ENCODE results near the gene PIGQ.

PIGQ gene

GRCh38 chr16:582614-583331 is 13.0 kb downstream of the PIGQ start:
- H3K4me3 Mint-ChIP-seq = no peak overlapping the region
- H3K9me3 Mint-ChIP-seq = no peaks in the 10 kb centered on the region
- no peak overlapping the region for H3K27ac Mint-ChIP-seq
- H3K4me1 Mint-ChIP-seq = peaks cover 17% of the 10 kb centered on the region
- TF ChIP-seq CTCF (IDR thresholded peaks at IDR 0.05) = no peak
- H3K36me3 Mint-ChIP-seq (ENCODE audit: low read depth) = no peaks in the 10 kb centered on the region
- H3K27me3 Mint-ChIP-seq (ENCODE audit: low read depth, poor library complexity) = peaks cover 7% of the 10 kb centered on the region
- DNase-seq = no peak

GRCh38 chr16:583470-583814 is 13.7 kb downstream of the PIGQ start:
- DNase-seq = no peak
- no peaks in the 10 kb centered on the region for H3K9me3 Mint-ChIP-seq
- no peak overlapping the region for H3K27ac Mint-ChIP-seq
- no peak for TF ChIP-seq CTCF (IDR thresholded peaks at IDR 0.05)
- no peak overlapping the region for H3K4me3 Mint-ChIP-seq
- peaks cover 24% of the 10 kb centered on the region for H3K4me1 Mint-ChIP-seq
- peaks cover 7% of the 10 kb centered on the region for H3K27me3 Mint-ChIP-seq (ENCODE audit: low read depth, poor library complexity)
- H3K36me3 Mint-ChIP-seq (ENCODE audit: low read depth) = no peaks in the 10 kb centered on the region

- H3K36me3 Mint-ChIP-seq (ENCODE audit: low read depth) = no peaks in the 10 kb centered on the region
- peaks cover 7% of the 10 kb centered on the region for H3K27me3 Mint-ChIP-seq (ENCODE audit: low read depth, poor library complexity)
- peaks cover 24% of the 10 kb centered on the region for H3K4me1 Mint-ChIP-seq
- no peaks in the 10 kb centered on the region for H3K9me3 Mint-ChIP-seq
- DNase-seq = no peak
- no peak for TF ChIP-seq CTCF (IDR thresholded peaks at IDR 0.05)
- no peak overlapping the region for H3K4me3 Mint-ChIP-seq
- H3K27ac Mint-ChIP-seq = no peak overlapping the region
Measured at GRCh38 chr16:583815-584591, 14.2 kb downstream of the PIGQ start.

- no peak for TF ChIP-seq CTCF (IDR thresholded peaks at IDR 0.05)
- Mint-ChIP-seq H3K9me3 (no peaks in the 10 kb centered on the region), H3K27ac (no peak overlapping the region), H3K4me3 (no peak overlapping the region), H3K4me1 (peaks cover 24% of the 10 kb centered on the region), H3K36me3 (ENCODE audit: low read depth) (no peaks in the 10 kb centered on the region), H3K27me3 (ENCODE audit: low read depth, poor library complexity) (peaks cover 7% of the 10 kb centered on the region)
- no peak for DNase-seq
Measured at GRCh38 chr16:585351-585750, 15.6 kb downstream of the PIGQ start.

GRCh38 chr16:586047-586644 is 16.4 kb downstream of the PIGQ start:
- no peak for TF ChIP-seq CTCF (IDR thresholded peaks at IDR 0.05)
- Mint-ChIP-seq H3K27ac (no peak overlapping the region), H3K9me3 (no peaks in the 10 kb centered on the region), H3K27me3 (ENCODE audit: low read depth, poor library complexity) (peaks cover 7% of the 10 kb centered on the region), H3K4me3 (no peak overlapping the region), H3K4me1 (peaks cover 32% of the 10 kb centered on the region), H3K36me3 (ENCODE audit: low read depth) (no peaks in the 10 kb centered on the region)
- no peak for DNase-seq
